ENCODE measurements around the gene NINJ1.
"Not testable (repeated sequence)": the region's sequence is repeated elsewhere in the genome, so short reads cannot be mapped to it uniquely, and the experiment has no call there.

Gene NINJ1

DNA sequence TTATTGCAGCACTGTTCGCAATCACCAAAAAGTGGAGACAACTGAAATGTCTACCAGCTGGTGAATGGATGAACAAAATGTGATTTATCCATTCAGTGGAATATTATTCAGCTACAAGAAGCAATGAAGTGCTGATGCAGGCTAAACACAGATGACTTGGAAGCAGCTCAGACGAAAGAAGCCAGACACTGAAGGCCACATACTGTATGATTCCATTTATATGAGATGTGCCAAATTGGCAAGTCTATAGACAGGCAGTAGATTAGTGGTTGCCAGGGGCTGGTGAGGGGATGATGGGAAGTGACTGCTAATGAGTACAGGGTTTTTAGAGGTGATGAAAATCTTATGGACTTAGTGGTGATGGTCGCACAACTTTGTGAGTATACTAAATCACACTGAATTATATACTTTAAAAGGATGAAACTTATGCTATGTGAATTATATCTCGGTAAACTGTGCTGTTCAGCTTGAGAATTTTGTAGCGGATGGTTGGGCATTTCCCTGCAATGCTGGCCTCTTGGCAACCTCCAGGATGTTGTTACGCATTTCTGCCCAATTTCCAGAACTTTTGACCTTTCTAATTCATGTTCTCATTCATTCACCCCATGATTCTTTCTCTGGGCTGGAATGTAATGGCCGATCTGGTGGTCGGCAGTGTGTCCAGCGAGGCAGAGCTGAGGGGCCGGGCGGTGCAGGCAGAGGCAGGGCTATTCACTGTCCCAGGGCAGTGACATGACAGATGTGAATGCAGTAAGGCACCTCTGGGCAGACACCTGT is 27.9 kb upstream of the NINJ1 start:
- DNase-seq (ENCODE audit: low read depth in 2 of 2, low spot score in 1 of 2): no peak

DNA sequence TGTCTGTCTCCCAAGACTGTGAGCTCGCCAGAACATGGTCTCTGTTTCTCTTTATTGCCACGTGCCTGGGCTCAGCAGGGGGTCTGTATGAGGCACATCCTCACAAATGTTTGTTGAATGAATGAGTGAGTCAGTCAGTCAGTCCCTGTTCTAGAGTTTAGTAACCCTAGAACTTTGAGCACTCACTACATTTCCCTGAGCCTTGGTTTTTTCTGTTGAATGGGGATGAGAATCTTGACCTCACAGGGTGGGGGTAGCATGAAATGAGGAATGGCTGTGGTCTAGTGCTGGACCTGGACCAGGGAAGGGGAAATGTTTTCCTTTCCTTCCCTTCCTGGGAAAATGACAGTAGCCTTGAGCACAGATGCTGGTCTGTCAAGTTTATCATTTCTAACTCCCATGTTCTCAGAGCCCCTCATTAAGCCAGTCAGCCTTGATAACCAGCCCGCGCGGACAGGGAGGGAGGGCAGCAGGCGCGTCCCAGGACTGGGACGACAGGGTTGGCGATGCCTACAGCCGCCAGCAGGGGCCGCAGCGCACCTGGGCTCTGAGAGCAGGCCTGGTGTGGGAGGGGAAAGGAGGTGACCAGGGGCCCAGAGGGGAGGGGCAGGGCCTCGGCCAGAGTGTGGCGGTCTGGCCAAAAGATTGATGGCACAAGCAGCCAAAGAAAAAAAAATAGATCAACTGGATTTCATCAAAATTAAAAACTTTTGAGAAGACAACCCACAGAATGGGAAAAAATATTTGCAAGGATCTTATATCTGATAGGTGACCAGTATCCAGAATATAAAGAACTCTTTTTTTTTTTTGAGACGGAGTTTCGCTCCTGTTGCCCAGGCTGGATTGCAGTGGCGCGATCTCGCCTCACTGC is 25.8 kb upstream of the NINJ1 start:
- peak; percentile 28 to 45 for DNase-seq (ENCODE audit: low read depth in 2 of 2, low spot score in 1 of 2)

DNA sequence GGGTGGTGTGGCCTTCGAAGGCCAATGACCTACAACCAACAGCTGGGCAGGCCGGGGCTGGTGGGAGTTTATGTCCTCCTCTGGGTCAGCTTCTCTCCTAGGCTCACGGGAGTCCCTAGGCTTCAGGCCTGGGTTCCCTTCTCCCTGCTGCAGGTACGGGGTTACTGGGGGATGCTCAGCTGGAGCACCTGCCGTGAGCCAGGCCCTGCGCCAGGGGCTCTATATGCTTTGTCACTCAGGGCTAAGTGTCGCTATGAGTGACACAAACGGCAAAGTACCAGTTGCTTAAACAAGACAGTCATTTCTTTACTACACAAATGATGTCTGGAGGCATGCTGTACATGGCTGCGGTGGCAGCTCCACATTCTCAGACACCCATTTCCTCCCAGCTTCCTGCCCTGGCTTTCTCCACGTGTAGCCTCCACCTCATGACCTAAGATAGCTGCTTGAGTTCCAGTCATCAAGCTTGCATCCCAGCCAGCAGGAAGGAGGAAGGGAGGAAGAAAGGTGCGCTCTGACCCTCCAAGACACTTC is 22.5 kb upstream of the NINJ1 start:
- DNase-seq (ENCODE audit: low read depth in 2 of 2, low spot score in 1 of 2): no peak

DNA sequence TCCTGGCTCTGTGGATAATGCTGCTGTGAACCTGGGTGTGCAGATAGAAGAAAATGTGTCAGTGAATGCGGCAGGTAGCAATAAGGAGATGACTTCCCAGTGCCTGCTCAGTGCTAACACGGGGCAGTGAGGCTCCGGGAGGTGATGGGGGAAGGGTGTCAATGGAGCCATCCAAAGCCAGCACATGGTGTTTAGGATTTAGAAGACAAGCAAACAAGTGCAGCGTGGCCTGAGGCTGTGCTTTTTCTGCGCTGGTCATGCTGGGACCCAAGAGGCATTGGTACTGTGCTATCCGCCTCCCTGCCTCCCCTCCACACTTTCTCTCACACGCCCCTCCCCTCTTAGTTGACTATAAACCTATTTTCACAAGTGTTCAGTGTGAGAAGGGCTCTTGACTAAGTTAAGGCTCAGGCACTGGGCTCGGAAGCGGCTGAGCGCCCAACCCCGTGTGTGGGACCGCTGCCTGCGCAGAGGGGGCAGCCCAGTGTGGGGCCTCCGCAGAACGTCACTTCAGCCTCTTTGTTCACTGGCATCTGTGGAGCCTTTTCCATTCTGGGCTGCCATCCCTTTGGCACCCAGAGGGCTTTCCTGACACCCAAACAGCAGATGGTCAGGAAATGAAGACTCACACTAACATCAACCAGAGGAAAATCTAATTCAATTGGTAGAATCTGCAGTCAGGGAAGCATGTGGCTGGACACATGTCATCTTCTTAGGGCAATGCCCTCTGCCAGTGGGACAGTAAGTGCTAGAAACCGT is 21.8 kb upstream of the NINJ1 start:
- DNase-seq (ENCODE audit: low read depth in 2 of 2, low spot score in 1 of 2): no peak

DNA sequence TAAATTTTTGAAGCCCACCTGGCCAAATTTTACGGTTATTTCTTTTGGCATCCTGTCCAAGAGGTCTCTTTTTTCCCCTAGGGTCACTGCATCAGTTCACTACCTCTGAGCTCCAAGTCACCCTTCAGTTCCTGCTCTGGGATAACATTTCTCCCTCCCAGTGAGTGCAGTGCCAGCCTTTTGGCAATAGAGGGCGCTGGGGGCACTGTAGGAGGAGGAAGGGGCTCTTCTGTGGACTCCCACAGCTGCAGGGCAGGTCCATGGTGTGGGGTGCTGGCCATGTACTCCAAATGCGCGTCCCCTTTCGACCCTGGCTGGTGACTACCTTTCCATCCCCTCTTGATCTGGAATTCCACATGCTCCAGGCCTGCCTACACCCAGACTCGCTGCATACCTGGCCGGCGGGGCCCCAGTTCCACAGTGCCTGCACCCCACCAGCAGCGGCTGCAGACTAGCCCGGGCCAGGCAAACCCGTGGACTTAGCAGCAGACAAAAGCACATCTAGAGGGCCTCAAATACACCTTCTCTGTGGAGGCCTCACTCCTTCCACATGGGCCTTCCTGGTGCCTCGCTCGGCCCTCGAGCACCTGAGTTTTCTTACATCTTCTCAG is 20.3 kb upstream of the NINJ1 start:
- no peak for DNase-seq (ENCODE audit: low read depth in 2 of 2, low spot score in 1 of 2)

DNA sequence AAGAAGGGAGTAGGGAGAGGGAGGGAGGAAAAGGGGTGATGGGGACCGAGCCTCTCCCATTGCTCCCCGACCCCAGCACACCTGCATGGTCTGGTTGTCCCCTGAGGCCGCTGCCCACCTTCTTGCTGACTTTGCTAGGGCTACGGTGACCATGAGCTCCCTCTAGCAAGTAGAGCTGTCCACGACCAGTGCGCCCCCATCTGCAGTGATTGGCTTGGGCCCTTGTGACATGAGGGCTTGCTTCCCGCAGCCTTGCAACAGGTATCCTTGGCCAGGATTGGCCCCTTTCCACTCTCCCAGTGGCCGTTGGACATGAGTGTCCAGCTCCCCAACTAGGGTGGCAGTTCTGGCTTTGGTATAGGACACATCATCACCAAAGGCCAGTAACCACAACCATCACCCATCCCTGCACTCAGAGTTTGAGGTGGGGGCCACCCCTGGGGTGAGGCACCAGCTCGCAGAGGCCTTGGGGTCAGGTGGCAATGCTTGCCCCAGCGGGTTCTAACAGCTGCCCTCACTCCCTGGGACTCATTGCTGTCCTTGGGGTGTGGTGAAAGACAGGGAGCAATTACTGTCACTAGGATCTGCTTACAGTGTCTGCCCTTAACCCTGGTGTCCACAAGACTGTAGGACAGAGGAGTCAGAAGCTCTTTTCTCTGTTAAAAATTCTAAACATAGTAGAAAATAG is 17.2 kb upstream of the NINJ1 start:
- DNase-seq (ENCODE audit: low read depth in 2 of 2, low spot score in 1 of 2): no peak

DNA sequence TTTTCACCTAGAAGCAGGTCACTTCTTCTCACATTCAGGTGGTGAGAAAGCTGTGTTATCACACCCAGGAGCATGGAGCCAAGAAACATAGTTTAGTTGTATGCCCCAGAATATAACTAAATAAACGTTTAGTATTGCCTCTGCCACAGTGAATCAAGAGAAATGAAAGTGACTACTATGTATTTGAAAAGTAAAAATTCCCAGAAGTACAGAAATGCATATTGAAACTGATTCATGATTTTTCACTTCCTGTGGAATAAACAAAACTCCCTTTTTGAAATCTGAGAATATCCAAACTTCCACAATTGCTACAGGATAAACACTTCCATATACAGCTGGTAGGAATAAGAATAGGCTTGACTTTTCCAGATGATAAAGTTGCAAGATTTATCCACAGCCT is 15.3 kb upstream of the NINJ1 start:
- no peak for DNase-seq (ENCODE audit: low read depth in 2 of 2, low spot score in 1 of 2)

DNA sequence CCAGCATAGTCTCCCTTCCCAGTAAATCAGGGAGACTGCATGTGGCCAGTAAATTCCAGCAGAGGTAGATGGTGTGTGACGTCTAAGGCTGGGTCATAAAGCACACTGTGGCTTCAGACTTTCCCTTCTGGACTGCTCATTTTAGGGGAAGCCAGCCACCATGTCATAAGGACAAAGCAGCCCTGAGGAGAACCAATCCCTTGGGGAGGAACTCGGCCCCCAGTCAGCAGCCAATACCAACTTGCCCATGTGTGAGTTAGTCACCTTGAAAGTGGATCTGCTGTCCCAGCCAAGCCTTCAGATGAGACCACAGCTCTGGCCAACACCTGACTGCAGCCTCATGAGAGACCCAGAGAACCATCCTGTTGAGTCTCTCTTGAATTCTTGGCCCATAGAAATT is 14.7 kb upstream of the NINJ1 start:
- DNase-seq (ENCODE audit: low read depth in 2 of 2, low spot score in 1 of 2): no peak

DNA sequence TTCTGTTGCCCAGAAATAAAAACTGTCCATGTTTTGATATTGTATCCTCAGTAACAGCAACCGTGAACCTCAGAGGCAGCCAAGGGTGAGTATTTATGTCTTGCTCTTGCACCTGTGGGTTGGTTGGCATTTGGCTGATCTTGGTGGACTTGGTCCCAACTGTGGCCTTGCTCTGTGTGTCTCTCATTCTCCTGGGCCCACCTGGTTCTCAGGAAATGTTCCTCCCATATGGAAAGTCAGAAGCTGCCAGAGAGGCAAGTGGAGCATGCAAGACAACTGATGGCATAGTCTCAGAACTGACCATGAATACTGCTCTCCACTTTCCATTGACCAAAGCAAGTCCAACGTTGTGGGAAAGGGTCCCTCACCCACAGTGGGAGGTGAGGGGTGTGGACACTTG is 13.6 kb upstream of the NINJ1 start:
- no peak for DNase-seq (ENCODE audit: low read depth in 2 of 2, low spot score in 1 of 2)

DNA sequence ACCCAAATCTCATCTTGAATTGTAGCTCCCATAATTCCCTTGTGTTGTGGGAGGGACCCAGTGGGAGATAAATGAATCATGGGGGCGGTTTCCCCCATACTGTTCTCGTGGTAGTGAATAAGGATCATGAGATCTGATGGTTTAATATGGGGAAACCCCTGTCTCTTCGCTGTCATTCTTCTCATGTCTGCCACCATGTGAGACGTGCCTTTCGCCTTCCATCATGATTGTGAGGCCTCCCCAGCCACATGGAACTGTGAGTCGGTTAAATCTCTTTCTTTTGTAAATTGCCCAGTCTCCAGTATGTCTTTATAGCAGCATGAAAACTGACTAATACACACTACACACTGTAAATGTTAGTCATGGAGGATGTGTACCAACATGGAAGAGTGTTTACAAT is 12.6 kb upstream of the NINJ1 start:
- not testable (repeated sequence) for DNase-seq (ENCODE audit: low read depth in 2 of 2, low spot score in 1 of 2)

DNA sequence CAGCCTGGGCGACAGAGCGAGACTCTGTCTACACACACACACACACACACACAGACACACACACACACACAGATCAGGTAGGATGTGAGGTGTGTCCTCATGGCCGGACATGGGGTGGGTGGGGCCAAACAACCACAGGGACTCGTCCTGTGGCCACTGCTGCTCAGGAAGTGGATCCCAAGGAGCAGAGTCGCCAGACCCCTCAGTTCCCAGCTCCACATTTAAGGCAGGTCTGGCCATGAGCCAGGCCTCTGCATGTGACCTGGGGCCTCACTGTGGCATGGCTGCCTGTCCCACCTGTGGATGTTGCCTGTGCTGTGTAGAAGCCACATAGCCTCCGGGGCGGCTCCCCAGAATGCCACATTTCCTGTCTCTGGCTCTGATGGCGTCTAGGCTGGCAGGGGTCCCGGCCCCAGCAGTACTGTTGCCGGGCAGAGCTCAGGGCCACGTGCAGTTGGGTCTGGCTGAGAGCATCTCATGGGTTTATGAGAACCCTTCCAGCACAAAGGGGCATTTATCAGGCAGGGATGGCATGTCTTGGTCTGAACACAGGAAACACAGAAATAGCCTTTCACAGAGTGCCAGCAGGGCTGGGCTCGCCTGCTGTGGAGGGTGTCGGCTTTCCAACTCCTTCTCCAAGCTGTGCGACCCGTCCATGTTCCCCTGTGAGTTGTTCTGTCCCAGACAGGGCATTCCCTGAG is 9.9 kb upstream of the NINJ1 start:
- DNase-seq (ENCODE audit: low read depth in 2 of 2, low spot score in 1 of 2): no peak

DNA sequence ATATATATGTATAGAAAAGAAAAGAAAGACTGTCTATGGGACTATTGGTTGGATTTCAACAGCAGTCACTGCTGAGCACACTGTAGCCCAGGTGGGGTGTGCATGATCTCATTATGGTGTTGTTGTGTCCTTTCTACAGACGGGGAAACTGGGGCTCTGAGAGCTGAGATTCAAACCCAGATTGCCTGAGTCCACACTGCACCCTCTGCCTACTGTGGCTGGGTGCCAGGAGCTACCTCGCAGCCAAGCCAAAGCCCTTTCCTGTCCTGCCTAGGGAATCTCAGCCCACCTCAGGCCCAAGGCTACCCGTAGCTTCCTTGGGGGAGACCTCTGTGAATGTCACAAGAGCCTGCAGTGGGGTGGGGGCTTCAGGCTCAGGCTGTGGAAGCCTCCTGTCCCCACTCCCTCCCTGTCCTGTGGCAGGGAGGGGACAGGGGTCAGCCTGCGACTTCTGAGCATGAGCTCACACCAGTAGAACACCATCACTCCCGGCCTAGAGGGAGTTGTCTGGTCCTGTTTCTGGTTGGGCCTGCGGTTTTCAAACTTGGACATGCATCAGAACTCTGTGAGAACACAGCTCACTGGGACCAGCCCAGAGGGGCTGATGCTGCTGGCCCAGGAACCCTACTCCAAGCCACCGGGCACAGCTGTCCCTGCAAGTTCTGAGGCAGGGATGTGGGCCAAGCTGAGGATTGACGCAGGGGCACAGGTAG is 7.9 kb upstream of the NINJ1 start:
- no peak for DNase-seq (ENCODE audit: low read depth in 2 of 2, low spot score in 1 of 2)

DNA sequence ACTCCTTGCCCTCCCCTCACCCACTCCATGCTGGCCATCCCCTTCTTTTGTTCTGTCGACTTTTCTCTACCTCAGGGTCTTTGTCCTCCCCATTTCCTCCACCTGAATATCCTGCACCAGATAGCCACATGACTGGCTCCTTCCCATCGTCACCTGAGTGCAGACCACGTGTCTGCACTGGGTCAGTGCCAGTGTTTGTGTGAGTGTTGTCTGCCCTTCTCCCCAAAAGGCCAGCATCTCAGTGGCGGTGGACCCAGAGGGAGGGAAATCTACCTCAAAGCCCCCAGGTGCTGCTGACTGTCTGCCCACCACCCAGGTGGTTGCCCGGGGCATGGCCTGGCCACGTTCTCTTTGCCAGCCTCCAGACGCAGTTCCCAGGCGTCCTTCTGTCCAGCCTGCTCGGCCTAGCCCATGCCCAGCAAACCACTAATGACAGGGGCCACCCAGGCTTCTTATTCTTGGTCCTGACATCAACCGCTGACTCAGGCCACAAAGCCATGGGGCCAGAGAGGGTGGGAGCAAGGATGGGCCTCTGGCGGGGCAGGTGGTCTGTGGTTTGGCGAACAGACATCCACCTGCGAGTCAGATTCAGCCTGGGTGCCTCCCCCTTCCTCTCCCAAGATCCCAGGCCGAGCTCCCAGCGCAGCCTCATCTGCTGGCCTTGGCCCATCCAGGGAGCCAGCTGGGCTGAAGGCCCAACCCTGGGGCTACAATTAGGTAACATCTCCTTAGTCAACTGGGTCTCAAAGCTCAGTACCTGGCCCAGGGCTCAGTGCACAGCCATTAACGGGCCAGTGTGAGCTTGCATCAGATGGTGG is 5.5 kb upstream of the NINJ1 start:
- no peak for DNase-seq (ENCODE audit: low read depth in 2 of 2, low spot score in 1 of 2)

DNA sequence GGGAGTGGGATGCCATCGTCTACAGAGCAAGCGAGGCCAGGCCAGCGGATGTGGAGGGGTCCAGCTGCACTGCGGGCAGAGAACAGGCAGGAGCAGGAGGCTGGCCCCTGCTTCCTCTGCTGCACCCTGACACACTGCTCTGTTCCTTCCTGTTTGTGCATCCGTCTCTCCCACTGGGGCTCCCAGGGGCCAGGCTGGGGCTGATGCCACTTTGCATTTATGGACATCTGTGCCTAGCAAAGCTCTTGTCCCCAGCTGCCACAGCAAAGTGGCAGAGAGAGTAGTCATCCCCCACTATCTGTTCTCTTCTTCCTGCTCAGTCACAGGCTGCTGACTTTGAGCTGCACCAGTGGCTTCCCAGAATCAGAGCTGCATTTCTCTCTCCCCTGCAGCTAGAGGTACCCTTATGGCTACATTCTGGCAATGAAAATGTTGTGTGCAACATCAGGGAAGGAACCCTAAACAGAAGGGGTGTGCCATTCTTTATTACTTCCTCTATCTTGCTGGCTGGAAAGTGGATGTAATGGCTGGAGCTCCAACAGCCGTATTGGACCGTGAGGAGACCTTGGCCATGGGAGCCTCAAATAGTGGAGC is 4.2 kb upstream of the NINJ1 start:
- no peak for DNase-seq (ENCODE audit: low read depth in 2 of 2, low spot score in 1 of 2)

DNA sequence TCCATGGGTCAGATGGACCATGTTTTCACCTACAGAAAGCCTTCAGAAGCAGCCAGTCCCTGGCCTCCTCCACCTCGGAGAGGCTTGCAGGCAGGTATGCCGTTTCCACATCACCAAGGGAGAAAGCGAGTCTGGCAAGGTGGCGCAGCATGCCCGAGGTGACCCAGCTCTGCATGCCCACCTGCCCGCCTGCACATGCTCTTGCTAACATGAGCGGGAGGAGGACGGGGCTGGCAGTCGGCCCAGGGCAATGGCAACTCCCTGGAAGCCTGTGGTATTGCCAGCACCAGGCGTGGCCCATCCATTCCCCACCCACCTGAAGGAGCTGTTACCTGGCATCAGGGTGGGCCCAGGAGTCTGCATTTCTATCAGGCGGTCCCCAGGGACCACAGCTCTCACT is 3.3 kb upstream of the NINJ1 start:
- no peak for DNase-seq (ENCODE audit: low read depth in 2 of 2, low spot score in 1 of 2)

DNA sequence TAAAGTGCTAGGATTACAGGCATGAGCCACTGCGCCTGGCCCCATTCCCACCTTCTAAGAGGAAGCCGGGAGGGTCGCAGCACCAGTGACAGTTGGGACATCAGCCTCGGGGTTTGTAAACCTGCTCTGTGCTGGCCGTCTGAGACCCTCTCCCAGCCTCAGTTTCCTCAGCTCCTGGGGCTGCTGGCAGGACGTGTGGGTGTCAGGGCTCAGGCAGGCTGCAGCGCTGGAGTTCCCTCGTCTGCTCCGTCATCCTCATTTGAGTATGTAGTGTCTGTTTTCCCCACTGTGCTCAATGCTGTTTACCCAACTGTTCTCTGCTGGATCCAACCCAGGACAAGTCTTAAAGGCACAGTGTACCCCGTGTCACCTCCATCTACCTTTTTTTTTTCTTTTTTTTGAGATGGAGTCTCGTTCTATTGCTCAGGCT is 2.0 kb upstream of the NINJ1 start:
- DNase-seq (ENCODE audit: low read depth in 2 of 2, low spot score in 1 of 2): no peak

DNA sequence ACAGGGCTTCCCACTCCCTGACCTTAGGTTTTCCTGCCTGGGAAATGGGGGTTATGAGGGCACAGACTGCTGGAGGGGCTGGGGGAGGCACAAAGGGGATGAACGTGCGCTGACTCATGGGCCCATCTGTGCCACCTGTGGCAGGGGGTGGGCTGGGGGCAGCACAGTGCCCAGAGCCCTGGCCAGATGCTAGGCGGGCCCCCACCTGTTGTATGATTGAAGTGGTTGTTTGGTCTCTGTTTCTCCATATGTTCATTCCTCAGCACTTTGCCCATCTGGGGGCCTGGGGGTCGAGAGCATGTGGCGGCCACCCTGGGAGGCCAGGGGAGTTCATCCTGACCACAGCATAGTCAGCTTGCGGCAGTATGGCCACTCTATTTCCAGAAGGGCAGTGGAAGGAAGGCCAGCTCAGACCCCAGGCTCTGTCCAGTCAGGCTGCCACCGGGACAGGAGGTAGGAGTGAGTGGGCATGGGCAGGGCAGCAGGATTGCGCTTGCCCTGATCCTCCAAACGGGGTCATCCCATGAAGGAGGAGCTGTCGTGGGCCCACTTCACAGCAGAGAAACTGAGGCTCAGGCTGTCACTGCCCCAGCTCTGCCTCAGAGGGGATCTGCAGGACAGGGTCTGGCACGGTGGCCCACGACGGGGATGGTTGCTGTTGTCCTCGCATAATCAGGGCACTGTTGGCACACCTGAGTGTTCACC is 841 bp upstream of the NINJ1 start:
- peak in 1 of 2 donors; percentile 47 for DNase-seq (ENCODE audit: low read depth in 2 of 2, low spot score in 1 of 2)

All from stimulated activated CD8-positive, alpha-beta memory T cell treated with anti-CD3 and anti-CD28 coated beads, Interleukin-4, amount 100 ng/mL, for 1 hour (primary cell).